Renal pelvis (tissue), 4 donors: ENCODE measurements around the gene ITPR2. TPM values are rescaled to one million over a fixed set of nuclear protein-coding genes. Genes with fewer than 3 reads are reported as not detected.
A peak's percentile ranks its signal among the peaks of the same experiment; 100 is the strongest.
"Not testable (repeated sequence)": the region's sequence is repeated elsewhere in the genome, so short reads cannot be mapped to it uniquely, and the experiment has no call there.

Experiments used
- DNase-seq: peaks from one replicate; pipeline ENCODE4 v3.0.0-alpha.2; 2013
- polyA plus RNA-seq, 3 donors: library from polyadenylated mRNA; unstranded; fragments of 120-200 nt; gene quantifications; one replicate each; pipeline ENCODE4 v1.2.1, GENCODE V29; 2013; ENCODE audit not compliant: insufficient read length in 3 of 3

Gene ITPR2
- polyA plus RNA-seq, 3 donors: 13.7 to 18.0 (median 14.3) TPM

- DNase-seq: no peak
These were observed 308.0 kb downstream of the ITPR2 start for GRCh38 chr12:26524862-26525465.

- DNase-seq: peak; percentile 20
These were observed 309.3 kb downstream of the ITPR2 start for GRCh38 chr12:26523708-26524150.

GRCh38 chr12:26520869-26521268 is 312.1 kb downstream of the ITPR2 start:
- no peak for DNase-seq

GRCh38 chr12:26520109-26520508 is 312.9 kb downstream of the ITPR2 start:
- DNase-seq: no peak

- no peak for DNase-seq
These were observed 313.5 kb downstream of the ITPR2 start for GRCh38 chr12:26519462-26519861.

GRCh38 chr12:26517320-26517719 is 315.7 kb downstream of the ITPR2 start:
- DNase-seq: not testable (repeated sequence)

- no peak for DNase-seq
These were observed 318.6 kb downstream of the ITPR2 start for GRCh38 chr12:26514364-26514763.

GRCh38 chr12:26513363-26514043 is 319.5 kb downstream of the ITPR2 start:
- DNase-seq: no peak

- no peak for DNase-seq
These were observed 320.8 kb downstream of the ITPR2 start for GRCh38 chr12:26512213-26512612.

GRCh38 chr12:26510354-26510674 is 322.7 kb downstream of the ITPR2 start:
- no peak for DNase-seq

- no peak for DNase-seq
These were observed 325.4 kb downstream of the ITPR2 start for GRCh38 chr12:26507613-26508012.

- DNase-seq: no peak
These were observed 332.9 kb downstream of the ITPR2 start for GRCh38 chr12:26499979-26500640.

GRCh38 chr12:26496170-26496569 is 336.8 kb downstream of the ITPR2 start:
- DNase-seq: no peak

- DNase-seq: no peak
These were observed 339.3 kb downstream of the ITPR2 start for GRCh38 chr12:26493656-26494055.

- no peak for DNase-seq
These were observed 340.6 kb downstream of the ITPR2 start for GRCh38 chr12:26492406-26492805.

- DNase-seq: no peak
These were observed 343.1 kb downstream of the ITPR2 start for GRCh38 chr12:26489908-26490307.

- DNase-seq: no peak
These were observed 344.6 kb downstream of the ITPR2 start for GRCh38 chr12:26488351-26488750.

- no peak for DNase-seq
These were observed 359.7 kb downstream of the ITPR2 start for GRCh38 chr12:26473291-26473690.

GRCh38 chr12:26471560-26471959 is 361.4 kb downstream of the ITPR2 start:
- DNase-seq: no peak

GRCh38 chr12:26469421-26470180 is 363.4 kb downstream of the ITPR2 start:
- no peak for DNase-seq

GRCh38 chr12:26467351-26467750 is 365.6 kb downstream of the ITPR2 start:
- DNase-seq: no peak

- no peak for DNase-seq
These were observed 366.3 kb downstream of the ITPR2 start for GRCh38 chr12:26466726-26467125.
